Hematopoietic multipotent progenitor cell treated with erythropoietin and hydrocortisone succinate and interleukin-3 and kit ligand, for 8 days (in vitro differentiated cells): ENCODE results near the gene ICAM2.

ENCODE experiments used
- DNase-seq: peaks from one replicate; pipeline ENCODE4 v3.0.0-alpha.2; 2015

The ICAM2 gene

DNA sequence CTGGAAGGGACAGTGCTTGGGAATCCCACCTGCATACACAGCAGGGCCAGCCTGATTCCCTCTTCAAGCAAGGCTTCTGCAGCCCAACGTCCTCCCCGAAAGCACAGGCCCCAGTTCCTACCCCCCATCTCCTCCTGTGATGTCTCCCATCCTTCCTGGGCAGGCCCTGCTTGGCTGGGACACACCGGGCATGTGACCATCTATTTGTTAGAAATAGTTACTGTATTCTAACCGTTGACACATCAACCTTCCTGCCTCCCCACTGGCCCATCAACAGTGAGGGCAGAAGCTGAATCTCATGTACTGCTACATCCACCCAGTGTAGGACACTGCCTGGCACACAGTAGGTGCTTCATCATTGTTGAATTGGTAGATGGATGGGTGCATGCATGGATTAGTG lies 11.6 kb downstream of the ICAM2 start:
- DNase-seq = no peak

DNA sequence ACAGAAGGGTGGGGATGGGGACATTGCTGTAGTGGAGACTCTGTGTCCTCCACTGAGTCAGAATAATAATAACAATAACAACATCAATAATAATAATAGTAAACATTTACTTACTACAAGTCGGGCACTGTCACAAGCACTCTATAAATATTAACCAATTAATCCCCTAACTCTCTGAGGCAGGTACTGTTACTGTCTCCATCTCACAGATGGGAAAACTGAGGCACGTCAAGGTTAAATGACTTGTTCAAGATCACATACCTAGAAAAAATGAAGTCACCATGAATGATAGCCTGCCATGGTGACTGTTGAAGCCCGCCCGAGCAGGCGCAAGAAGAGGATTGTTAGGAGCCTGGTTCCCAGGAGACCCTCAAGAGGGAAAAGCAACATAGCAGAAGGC lies 12.1 kb downstream of the ICAM2 start:
- no peak for DNase-seq

GRCh38 chr17:64007838-64008282 lies 12.6 kb downstream of the ICAM2 start:
- no peak for DNase-seq

DNA sequence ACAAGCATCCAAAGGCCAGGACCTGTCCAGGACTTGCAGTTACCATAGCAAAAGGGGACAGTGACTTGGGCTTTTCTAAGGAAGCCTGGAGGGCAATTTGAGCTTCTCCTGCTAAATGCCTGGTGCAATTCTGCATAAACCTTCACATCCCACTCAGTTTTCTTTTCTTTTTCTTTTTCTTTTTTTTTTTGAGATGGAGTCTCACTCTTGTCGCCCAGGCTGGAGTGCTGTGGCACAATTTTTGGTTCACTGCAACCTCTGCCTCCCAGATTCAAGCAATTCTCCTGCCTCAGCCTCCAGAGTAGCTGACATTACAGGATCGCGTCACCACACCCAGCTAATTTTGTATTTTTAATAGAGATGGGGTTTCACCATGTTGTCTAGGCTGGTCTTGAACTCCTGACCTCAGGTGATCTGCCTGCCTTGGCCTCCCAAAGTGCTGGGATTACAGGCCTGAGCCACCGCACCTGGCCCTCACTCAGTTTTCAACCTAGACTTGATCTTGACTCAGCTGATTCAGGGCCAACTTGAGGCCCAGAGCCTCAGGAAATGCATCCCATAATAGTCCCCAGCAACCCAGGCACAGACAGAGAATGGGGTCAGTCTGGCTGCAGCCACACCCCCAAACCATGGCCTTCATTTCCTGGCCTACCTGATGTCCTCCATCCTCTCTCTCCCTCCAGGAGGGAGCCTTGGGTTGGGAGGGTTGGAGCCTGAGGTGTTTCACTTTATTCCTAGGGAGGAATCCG lies 13.2 kb downstream of the ICAM2 start:
- peak; percentile 43 for DNase-seq

DNA sequence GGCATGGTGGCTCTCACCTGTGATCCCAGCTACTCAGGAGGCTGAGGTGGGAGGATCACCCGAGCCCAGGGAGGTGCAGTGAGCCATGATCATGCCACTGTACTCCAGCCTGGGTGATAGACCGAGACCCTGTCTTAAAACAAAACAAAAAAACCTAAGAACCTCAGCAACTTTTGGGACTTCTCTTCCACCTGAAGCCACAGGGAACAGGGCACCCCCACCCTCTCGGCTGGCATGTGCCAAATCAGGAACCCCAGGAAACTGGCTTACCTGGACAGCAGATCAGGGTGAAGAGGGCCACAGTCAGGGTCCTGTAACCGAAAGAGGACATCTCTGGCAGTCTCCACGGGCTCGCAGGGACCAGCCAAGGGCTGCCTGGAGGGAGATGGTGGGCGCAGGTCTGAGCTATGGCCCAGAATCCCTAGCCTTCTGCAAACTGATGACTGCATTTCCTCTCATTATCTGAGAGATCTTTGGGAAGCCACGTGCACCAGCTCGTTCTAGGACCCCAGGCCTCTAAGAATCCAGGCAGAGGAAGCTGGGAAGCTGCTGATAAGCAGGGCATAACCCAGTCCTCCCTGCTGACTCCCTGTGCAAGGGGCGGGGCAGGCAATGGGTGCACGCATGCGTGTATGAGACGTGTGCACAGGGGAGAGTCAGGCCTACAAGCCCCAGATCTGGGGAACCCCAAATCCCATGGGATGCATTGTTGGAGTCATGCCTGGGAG lies 13.9 kb downstream of the ICAM2 start:
- DNase-seq = peak; percentile 98

DNA sequence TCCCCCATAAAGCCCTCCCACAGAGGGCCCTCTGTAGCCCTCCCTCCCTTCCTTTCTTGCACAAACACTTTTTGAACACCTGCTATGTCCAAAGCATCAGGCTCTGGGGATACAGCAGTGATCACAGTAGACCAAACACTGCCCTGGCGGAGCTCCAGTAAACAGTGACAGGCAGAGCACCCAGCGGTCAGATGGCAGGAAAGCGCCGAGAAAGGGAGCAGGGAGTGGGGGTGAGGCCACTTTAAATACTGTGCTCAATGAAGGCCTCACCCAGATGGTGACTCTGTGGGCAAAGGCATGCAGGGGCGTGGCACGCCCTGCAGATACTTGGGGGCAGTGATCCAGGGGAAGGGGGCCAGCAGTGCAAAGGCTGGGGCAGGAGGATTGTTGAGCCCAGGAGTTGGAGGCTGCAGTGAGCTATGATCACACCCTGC lies 14.7 kb downstream of the ICAM2 start:
- DNase-seq = peak; percentile 93

DNA sequence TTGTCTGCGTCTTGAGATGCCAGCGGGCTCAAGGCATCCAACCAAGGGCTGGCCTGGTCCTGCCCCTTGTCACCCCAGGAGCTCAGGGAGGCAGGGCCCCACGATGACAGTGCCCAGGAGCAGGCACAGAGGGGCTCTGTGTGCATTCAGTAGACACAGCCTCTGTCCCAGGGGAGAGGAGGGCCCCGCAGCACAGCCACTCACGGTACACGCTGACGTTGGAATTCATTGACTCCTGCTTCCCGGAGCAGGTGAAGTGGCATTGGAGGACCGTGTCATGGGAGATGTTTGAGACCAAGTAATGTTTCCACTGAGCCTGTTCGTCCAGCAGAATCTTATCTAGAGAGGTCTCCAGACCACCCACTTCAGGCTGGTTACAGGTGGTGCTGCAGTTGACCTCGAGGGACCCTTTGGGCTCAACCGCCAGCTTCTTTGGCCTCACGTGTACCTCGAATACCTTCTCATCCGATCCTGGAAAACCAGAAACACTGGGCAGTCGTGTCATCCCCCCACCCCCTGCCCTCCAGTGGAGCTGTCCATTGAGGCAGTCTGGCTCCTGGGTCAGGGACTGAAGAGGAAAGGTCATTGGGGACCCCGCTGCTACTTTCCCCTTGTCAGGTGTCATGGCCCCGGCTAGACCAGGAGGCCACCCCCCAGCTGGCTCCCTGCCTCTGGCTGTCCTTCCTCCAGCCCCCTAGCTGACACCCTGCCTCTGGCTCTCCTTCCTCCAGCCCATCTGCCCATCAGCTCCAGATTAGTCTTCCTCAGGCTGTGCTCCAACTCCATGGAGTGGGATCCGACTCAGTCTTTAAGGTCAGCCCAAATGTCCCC lies 15.3 kb downstream of the ICAM2 start:
- DNase-seq = no peak

- DNase-seq = no peak
Observed at GRCh38 chr17:64004218-64004770, 16.1 kb downstream of the ICAM2 start.

DNA sequence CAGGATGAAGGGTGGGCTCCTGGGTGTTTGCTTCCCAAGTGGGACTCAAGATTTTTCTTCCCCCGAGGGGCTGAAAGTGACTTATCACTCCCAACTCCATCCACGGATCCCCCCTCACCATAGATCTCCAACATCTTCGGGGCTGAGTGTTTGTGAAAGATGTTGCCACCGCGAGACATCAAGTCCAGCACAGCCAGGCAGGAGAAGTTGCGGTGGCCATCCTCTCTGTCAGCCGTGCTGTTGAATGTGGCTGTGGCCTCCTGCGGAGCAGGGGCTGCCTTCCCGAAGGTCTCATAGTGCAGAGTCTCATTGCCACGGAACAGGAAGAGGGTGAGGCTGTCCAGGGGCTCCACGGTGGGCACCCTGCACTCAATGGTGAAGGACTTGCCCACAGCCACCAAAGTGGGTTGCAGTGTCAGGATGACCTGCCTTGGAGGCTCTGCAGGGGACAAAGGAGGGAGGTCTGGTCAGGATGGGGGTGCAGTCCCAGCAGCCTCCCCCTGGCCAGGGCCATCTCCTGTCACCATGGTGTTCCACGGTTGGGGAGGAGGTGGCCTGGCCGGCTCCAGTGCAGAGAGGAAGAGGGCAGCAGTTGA lies 16.8 kb downstream of the ICAM2 start:
- no peak for DNase-seq

DNA sequence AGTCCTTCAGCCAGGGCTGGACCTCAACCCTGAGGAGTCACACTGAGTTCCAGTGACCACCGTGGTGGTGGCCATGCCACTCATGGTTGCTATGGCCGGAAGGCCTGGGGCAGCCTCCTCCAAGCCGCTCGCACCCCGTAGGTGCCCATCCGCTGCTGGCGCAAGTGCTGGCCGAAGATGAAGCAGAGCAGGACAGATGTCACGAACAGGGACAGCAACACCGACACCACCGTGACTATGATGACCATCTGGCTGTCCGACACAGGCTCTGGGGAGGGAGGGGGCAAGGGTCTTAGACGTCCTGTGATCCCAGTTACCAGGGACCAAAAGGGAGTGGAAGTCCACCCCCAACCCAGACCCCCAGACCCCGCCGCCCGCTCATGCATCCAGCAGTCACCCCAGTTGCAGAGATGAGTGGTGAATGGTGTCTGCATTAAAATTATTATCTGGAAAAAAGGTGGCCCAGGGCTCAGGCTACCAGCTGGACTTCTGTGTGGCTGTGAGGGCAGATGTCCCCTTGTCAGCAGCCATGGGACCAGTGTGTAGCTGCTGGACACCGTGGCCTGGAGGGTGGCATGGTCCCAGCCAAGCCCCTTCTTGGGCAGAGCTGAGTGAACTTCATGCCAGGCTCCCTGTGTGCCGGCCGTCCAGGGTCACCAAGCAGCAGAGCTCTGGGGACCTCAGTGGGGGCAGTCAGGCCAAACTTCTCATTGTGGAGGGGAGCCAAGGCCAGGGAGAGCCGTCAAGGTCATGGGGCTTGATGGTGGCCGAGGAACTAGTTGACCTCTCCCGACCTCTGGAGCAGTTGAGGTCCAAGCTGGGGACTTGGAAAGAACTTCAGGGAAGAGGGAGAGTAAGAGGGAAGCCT lies 17.5 kb downstream of the ICAM2 start:
- no peak for DNase-seq

GRCh38 chr17:64001763-64002529 lies 18.5 kb downstream of the ICAM2 start:
- DNase-seq = no peak

GRCh38 chr17:64001091-64001579 lies 19.3 kb downstream of the ICAM2 start:
- DNase-seq = no peak

DNA sequence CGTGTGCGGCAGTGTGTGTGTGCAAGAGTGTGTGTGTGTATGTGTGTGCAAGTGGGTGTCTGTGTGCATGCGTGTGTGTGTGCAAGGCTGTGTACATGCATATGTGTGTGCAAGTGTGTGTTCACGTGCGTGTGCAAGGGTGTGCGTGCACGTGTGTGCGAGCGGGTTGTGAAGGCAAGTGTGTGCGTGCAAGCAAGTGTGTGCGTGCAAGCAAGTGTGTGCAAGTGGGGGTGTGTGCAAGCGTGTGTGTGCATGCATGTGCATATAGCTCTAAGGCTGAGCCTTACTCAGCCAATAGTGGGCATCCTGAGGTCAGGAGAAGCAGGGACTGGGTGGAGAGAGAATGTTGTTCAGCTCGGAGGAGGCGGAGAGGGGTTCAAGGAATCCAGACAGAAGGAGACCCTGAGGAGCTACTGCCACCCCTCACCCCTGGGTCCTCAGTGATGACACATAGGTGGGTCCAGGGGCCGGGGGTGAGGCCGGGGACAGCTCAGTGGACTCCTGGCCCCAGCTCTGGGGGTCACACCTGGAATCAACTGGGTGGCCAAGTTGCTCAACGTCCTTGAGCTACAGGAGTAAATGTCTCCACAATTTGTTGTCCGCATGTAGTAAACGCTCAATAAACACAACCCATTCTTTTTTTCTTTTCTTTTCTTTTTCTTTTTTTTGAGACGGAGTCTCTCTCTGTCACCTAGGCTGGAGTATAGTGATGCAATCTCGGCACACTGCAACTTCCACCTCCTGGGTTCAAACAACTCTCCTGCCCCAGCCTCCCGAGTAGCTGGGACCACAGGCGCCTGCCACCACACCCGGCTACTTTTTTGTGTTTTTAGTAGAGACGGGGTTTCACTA lies 20.5 kb downstream of the ICAM2 start:
- no peak for DNase-seq

DNA sequence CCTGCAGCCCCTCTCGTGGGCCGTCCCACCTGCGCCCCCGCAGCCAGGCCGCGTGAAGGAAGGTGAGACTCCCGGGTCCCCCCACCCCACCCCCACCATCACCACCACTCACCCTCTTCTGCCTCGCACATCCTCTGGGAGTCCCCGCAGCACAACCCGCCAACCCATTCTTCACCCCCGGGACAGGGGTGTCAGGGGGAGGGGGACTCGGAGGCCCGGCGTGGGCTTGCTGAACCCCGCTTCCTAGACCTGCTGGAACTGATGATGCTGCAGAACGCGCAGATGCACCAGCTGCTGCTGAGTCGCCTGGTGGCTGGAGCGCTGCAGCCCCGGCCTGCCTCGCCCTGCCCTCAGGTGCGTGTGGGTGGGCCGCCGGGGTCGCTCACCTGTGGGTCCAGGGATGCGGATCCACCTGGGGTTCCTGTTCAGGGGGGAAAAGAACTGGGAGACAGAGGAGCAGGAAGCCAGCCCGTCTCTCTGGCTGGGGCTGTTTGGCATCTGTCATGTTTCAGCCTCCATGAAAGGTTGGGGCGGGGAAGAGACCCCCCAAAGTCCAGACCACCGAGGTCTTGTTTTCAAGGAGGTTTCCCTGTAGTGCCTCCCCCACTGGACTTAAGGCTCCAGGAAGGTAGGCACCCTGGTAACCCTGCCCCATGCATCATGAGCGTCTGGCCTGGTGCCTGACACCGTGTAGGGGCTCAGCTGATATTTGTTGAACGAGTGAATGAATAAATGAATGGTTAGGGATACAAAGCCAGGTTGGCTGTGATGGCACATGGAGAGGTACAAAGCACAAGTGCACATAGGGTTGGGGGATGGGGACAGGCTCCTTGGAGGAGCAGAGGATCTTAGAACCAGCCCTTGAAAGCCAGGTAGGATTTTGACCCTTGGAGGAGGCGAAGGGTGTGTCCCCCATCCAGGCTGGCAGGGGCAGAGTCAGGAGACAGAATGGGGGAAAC lies 21.4 kb downstream of the ICAM2 start:
- DNase-seq = no peak

GRCh38 chr17:63998050-63998720 lies 22.2 kb downstream of the ICAM2 start, which contains the start of gene PRR29:
PRR29 (plus strand) TSS chr17:63998351; CDS start chr17:63998365, 14 bp downstream.
- peak; percentile 76 for DNase-seq

DNA sequence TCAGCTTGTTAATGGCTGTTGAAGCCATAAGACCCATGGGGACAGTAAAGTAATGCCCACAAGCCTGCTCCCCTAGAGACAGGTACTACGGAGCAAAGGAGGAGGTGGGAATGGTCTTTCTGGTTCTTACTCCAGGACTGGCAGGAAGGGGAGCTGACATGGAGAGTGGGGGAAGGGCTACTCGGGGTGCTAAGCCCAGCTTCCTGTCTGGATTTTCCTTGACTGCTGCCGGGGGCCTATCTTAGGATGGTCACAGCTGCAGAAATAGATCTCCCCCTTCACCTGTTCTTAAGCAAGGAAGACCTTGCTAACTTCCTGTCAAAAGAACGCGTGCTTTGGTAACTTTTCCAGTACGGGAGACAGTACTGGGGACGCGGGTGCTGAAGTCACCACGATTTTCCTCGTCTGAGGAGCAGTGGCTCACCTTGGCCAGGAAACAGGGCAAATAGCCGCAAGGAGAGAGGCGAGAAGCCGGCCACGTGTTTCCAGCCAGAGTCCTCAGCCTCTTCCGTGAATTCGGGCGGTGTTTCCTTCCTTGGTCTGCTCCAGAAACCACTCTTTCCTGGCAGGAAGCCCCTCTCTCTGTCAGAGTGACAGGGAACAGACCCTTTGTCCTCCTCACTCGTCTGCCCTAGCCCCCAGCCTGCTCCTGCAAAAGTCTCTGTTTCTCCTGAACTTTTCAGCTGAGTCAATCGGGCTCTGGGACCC lies 22.9 kb downstream of the ICAM2 start:
- DNase-seq = no peak
